SU-DHL-6 (cell line): ENCODE measurements around the gene KLF16.

Source experiments
- CTCF ChIP-seq: fragments of 200-600 bp; sonication (generic); IDR thresholded peaks from one replicate; pipeline ENCODE4 v1.5.1; 2017; ENCODE audit warnings: antibody characterized with exemption, mild to moderate bottlenecking, low read length, moderate library complexity; ENCODE audit not compliant: insufficient read depth, poor library complexity, severe bottlenecking
- EZH2phosphoT487 ChIP-seq: fragments of 200-600 bp; sonication (generic), shearing (Covaris generic); conservative IDR thresholded peaks from 2 replicates; pipeline ENCODE4 v1.6.1; 2018; ENCODE audit warnings: mild to moderate bottlenecking, antibody characterized with exemption, low read length, moderate library complexity, mixed read lengths

- TF ChIP-seq CTCF (no peak), EZH2phosphoT487 (no peak)
These were observed 33.1 kb upstream of the KLF16 start for GRCh38 chr19:1896508-1896907.
